HT-29 (cell line): ENCODE data around the gene FAAP20. TPM values are rescaled to one million over a fixed set of nuclear protein-coding genes. Genes with fewer than 3 reads are reported as not detected.
A peak's percentile ranks its signal among the peaks of the same experiment; 100 is the strongest.

Source experiments
- DNase-seq: peaks from one replicate; pipeline ENCODE4 v3.0.0-alpha.2; 2015; ENCODE audit warnings: low spot score
- total RNA-seq: library from RNA; depleted of rRNA; stranded (reverse); fragments of >200 nt; shearing (Covaris generic); gene quantifications from 2 replicates; pipeline ENCODE4 v1.2.3, GENCODE V29; 2014; rRNA removed

The FAAP20 gene, protein sequence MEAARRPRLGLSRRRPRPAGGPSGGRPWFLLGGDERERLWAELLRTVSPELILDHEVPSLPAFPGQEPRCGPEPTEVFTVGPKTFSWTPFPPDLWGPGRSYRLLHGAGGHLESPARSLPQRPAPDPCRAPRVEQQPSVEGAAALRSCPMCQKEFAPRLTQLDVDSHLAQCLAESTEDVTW
- total RNA-seq, result 99.3 and 119 TPM in 2 replicates

DNA sequence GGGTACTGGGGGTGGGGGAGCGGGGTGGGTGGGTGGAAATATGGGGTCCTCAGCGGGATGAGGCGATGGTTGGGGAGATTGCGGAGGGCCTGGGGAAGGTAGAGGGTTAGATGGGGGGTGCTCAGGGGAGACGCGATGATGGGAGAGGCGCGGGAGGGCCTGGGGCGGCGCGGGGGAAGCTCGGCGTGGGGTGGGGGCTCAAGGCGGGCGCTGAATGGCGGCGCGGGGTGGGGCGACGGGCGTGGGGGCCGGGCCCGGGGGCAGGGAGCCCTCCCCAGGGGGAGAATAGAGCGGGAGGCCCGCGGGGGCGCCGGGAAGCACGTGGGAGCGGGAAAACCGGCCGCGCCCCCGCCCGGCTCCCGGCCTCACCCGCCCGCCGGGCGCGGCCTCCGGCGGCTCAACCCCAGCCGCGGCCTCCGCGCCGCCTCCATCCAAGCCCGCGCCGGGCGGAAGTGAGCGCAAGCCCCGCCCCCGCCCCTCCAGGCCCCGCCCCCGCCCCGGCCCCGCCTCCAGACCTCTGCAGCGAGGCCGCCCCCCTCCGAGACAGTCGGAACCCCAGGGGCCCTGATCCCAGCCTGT is at the start of gene FAAP20:
Gene FAAP20, minus strand, starts transcription at position 454 of the 579 bp plus-strand sequence. Its CDS starts 23 bp downstream, at position 431.
- peak; percentile 60 for DNase-seq

DNA sequence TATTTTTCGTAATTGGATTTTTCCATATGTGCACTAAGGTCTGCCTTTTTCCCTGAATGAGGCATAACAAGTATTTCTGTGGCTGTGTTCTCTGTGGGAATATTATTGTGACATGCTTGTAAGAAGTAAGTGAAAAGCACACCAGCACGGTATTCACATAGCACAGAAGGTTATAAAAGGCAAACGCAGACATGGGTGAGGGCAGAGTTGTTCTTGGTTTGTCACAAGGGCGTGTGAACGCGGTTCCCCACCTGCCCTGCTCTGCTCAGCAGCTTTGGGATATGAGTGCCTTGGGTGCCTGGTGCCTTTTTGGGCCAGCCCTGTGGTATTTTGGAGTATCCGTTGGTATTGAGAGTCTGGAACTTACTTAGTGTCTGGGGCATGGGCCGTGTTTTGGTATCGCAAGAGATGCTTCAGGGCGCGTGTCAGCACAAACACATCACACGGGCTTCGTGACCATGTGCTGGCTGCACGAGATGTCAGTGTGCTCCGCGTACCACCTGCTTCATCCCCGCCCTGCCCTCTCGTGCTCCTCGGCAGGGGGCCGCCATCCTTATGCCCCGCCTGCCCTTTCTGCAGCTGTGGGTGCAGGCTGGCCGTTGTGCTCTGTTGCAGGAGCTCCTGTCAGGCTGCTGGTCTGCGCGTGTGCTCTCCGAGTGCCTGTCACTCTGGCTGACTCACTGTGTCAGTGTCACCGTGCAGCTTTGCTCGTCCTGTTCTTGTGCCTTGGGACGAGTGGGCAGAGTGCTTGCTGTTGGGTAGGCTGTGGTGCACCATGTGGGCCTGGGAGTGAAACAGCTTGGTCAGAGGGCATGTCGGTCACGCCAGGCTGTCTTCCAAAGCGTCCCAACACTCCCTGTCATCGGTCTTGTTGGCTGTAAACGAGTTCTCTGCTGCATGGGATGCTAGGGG is 48.5 kb upstream of the FAAP20 start:
- DNase-seq, result no peak

DNA sequence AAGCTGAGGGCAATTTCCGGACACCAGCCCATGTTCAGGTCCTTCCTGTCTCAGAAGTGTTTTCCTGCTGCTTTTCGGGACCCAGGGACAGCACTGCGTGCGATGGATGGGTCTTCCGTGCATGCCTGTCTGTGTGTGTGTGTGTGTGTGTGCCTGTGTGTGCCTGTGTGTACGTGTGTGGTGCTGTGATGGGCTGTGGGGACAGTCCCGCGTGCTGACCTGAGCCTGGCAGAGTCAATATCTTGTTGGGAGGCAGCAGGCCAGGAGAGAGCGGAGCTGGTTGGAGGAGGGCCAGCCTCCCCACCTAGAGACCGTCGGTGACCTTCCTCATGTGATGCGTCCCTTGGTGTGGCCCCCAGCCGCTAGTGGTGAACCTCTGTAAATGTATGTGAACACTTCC is 47.2 kb upstream of the FAAP20 start:
- DNase-seq, result no peak

DNA sequence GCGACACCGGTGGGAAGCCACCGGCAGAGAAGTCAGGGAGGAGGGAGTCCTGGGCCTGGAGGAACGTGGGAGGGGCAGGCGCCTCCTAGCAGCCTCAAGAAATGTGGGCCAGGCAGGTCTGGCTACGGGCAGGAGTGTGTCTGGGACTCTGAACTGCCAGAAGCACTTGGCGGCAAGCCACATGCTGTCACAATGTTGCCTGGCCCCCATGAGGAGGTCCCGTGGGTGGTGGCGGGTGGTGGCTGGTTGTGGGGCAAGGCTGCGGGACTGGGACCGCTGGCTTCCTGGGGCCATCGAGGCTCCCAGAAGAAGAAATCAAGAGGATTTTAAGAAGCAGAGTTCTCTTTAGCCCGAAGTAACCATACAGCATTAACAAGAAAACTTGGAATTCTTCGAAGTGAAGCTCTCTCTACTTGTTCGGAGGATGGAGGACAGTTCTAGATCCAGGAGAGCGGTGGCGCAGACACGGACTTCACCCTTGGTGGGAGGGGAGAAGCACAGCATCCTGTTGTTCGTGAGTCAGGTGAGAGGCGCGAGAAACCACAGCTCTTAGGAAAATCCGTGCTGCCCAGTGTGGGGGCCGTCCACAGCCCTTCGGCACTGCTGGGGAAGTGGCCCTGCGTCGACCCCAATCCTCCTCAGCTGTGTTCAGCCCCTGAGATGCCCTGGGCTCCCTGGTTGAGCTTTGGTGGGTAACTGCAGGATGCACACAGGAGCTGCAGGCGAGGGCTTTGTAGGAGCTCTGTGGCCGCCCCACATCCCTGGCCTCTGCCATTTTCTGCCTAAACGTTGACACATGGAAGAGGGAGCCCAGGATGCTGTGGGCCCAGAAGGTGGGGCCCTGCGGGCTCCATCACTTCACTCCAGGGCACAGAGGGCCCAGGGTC is 45.9 kb upstream of the FAAP20 start:
- peak; percentile 86 for DNase-seq

GRCh38 chr1:2239384-2239985 is 44.9 kb upstream of the FAAP20 start:
- no peak for DNase-seq

- no peak for DNase-seq
Measured at GRCh38 chr1:2239013-2239370, 44.4 kb upstream of the FAAP20 start.

DNA sequence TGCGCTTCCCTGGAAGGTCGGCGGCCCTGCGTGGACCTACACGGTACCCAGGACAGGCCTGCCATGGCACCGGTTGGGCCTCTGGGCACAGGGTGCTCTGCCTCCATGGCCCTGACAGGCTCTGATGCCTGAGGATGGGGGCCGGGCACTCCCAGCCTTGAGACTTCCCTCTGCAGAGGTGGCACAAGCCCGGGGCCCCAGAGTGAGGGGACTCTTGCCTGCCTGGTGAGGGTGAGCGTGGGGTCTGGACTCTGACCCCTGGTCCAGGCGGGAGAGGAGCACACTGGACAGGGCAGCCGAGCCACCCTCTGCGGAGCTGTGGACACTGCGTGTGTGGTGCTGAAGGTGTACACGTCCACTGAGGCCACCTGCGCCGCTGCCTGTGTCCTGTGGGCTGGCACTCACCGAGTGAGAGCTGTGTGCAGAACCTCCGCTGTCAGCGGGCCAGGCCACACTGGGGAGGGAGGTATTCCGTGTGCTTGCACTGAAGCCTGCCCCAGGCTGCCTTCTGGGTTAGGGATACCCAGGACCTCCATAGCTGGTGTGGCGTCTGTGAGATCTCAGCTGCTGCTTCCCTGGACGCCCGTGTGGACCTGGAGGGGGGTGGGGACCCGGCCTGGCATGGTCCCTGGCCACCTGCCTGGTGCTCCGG is 43.9 kb upstream of the FAAP20 start:
- no peak for DNase-seq

GRCh38 chr1:2237773-2238172 is 43.2 kb upstream of the FAAP20 start:
- no peak for DNase-seq

GRCh38 chr1:2236695-2237677 is 42.4 kb upstream of the FAAP20 start:
- no peak for DNase-seq

- no peak for DNase-seq
Measured at GRCh38 chr1:2235300-2235998, 40.9 kb upstream of the FAAP20 start.

- DNase-seq, result no peak
Measured at GRCh38 chr1:2234762-2235113, 40.2 kb upstream of the FAAP20 start.

DNA sequence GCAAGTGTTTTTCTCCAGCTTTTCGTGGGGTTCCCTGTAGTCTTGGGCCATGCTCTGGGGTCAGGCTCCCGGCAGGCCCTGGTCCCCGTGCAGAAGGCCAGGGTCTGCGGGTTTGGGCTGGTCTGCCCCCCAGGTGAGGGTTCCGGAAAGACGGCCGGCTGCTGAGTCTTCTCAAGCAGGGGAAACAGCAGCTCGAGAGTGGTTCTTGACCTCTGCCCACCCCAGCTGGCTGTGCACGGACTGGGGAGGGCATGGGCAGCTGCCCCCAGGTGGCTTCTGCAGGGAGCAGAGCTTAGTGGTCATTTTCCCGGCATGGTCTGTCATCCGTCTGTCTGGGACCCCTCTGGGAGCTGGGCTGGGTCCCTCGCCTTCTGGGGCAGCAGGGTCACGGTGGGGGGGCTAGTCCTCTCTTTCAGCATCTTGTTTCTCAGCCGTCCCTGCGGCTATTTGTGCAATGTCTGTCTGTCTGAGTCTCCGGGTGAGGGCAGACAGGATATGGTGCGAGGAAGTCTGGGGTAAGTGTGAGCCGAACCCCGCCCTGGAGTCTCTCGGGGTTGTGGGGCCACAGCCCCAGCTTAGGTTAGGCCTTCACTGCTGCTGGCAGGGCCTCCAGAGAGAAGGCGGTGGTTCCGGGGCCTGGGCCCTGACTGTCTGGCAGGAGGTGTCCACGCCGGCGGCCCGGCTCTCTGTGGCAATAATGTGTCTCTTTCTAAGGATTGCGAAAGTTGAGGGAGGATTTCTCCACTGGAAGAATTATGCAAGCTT is 39.6 kb upstream of the FAAP20 start:
- DNase-seq, result peak; percentile 38

DNA sequence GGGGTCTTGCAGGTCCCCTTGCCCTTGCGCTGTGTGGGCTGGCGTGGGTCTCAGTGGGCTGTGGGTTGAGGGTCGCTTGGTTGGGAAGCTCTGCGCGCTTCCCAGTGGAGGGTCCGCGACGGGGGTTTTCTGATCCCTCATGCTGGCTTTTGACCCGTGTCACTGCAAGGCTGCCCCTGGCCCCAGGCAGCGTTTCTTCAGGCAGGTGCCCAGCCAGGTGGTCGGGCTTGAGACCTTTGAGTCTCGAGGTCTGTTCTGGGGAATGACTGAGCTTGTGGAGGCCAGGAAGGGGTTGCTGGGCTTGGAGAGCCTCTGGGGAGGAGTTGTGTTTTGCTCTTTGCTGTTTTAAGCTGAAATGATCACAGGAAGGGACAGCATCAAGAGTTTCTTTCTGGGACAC is 38.9 kb upstream of the FAAP20 start:
- DNase-seq, result no peak

DNA sequence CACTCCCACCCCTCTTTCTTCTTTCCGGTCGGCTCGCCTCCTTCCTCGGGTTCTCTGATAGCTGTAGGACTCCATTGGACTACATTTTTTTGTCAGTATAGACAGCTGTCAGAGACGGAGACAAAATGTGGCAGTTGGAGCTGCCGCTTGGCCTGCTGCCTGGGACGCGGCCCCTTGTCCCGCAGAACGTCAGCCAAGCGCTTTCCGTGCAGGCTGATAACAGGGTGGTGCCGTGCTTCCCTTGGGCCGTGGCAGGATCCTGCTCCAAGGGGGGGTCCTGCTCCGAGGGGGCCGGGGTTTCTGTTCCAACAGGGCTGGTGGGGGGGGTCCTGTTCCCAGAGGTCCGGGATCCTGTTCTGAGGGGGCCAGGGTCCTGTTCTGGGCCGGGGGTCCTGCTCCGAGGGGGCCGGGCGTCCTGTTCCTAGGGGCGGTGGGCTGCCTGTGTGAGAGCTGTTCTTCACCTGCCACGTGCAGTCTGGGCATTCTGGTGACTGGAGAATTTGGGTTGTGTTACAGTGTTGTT is 38.4 kb upstream of the FAAP20 start:
- DNase-seq, result no peak

DNA sequence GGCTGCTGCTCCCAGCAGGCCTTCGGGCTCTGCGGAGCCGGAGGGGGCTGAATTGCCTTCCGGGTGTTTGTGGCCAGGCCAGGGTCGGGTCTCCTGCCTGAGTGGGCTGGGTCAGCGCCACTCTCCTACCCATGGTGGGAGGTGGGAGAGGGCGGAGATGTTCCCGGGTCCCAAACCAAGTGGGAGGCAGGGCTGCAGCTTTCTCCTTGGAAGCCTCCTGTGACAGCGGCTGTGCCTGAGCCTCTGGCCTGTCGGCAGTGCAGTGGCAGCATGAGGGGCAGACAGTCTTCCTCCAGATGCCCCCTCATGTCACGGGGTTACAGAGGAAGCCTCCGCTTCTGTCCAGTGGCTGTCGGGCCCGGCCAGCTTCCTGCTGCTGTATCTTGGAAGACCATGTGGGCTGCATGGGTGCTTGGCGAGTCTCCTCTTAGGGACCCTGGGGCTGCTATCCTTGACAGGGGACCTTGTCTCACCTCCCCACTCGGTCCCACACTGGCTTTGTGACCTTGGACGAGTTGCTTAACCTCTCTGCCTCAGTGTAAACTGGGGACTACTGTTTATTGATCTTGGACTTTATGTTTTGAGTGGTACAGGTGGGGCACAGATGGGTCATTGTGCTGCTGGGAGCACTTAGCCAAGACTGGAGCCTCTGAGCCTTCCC is 37.8 kb upstream of the FAAP20 start:
- DNase-seq, result no peak

DNA sequence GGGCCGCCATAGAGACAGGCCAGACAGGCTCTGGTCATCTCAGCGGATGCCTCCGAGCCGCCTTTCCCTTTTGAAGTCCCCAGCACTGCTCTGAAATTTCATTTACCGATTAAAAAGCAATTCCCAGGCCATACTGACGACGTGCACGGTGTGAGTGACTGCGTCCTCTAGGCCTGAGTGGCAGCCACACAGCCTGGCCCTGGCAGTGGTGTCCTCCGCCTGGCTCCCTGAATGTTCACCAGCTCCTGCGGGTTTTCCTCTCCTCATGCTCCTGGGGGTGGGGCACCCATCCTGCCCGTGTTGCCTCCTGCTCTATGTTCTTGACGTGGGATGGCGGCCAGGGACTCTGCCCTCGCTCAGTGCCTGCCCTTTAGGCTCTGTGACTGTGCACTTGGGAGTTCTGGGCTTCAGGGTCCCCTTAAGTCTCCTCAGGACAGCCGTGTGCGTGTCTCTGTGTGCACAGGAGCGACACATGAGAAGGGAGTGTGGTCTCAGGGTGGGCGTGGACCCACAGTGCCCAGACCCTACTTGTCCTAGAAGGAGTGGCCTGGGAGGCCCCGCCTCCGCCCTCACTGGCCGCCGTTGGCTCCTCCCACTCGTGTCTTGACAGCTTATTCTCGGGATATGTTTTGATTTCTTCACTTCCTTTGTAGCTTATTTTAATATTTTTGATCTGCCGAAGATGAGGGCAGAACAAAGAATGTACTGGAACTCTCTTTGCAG is 37.1 kb upstream of the FAAP20 start:
- DNase-seq, result peak; percentile 72
